Caco-2 (cell line): ENCODE data around the gene PID1. TPM values are rescaled to one million over a fixed set of nuclear protein-coding genes. Genes with fewer than 3 reads are reported as not detected.
"Not testable (repeated sequence)": the region's sequence is repeated elsewhere in the genome, so short reads cannot be mapped to it uniquely, and the experiment has no call there.

ENCODE experiments used
- BruUV-seq: library from RNA; stranded (reverse); fragments of 400-500 nt; replicated peaks from 2 replicates; lab custom pipeline; 2021; lab: Mats Ljungman, UMichigan
- CTCF ChIA-PET: fragments of 300-600 bp; sonication (Branson Sonifier 250); formaldehyde crosslinking; loops from one replicate; lab custom pipeline; 2022; ENCODE audit warnings: antibody characterized with exemption; lab: Charles Lee
- POLR2A ChIA-PET: fragments of 300-600 bp; sonication (Branson Sonifier 250); formaldehyde crosslinking; loops from one replicate; lab custom pipeline; 2022; ENCODE audit warnings: antibody characterized with exemption; lab: Charles Lee
- DNase-seq, 2 experiments: peaks; one replicate each; pipeline versions ENCODE4 v3.0.0 to v3.0.0-alpha.2; 2020 to 2022
- H3K27me3 ChIP-seq: replicated peaks from 2 replicates; pipeline ENCODE4 v1.6.0; 2011; ENCODE audit warnings: low read length; ENCODE audit not compliant: control insufficient read depth, insufficient read depth
- H3K36me3 ChIP-seq: 2 replicates; pipeline ENCODE4 v1.5.1; 2011; ENCODE audit warnings: low read length; ENCODE audit not compliant: control insufficient read depth, insufficient read depth
- H3K4me1 ChIP-seq: fragments of 250-450 bp; sonication (Bioruptor Pico); 2 replicates; pipeline ENCODE4 v1.5.1; 2020; ENCODE audit warnings: mild to moderate bottlenecking
- H3K4me3 ChIP-seq: 2 replicates; pipeline ENCODE4 v1.5.1; 2011; ENCODE audit warnings: low read depth, mild to moderate bottlenecking, control low read depth, low read length
- H3K9me3 ChIP-seq: fragments of 250-450 bp; sonication (Bioruptor Pico); 2 replicates; pipeline ENCODE4 v1.5.1; 2020; ENCODE audit warnings: mild to moderate bottlenecking, moderate library complexity
- H3K27ac Mint-ChIP-seq: one replicate; pipeline ENCODE4 v1.8.0; 2022; ENCODE audit warnings: mixed read lengths; ENCODE audit not compliant: unreplicated experiment
- H3K27me3 Mint-ChIP-seq: one replicate; pipeline ENCODE4 v1.8.0; 2022; ENCODE audit warnings: mixed read lengths; ENCODE audit not compliant: insufficient read depth, unreplicated experiment
- H3K36me3 Mint-ChIP-seq: one replicate; pipeline ENCODE4 v1.8.0; 2022; ENCODE audit warnings: mild to moderate bottlenecking, mixed read lengths; ENCODE audit not compliant: insufficient read depth, unreplicated experiment
- H3K4me1 Mint-ChIP-seq: one replicate; pipeline ENCODE4 v1.8.0; 2022; ENCODE audit warnings: low read depth, mixed read lengths; ENCODE audit not compliant: unreplicated experiment
- H3K4me3 Mint-ChIP-seq: one replicate; pipeline ENCODE4 v1.8.0; 2022; ENCODE audit warnings: mild to moderate bottlenecking, moderate library complexity, mixed read lengths; ENCODE audit not compliant: unreplicated experiment
- H3K9me3 Mint-ChIP-seq: one replicate; pipeline ENCODE4 v1.8.0; 2022; ENCODE audit warnings: mixed read lengths; ENCODE audit not compliant: unreplicated experiment
- CTCF ChIP-seq, 2 experiments: fragments of 200-600 bp in 1 of 2; IDR thresholded peaks; 1 replicate in 1 of 2; 2 replicates in 1 of 2; pipeline versions ENCODE4 v1.5.1 to v1.8.0; 2011 to 2022; ENCODE audit warnings: antibody characterized with exemption in 1 of 2, control low read depth in 1 of 2, inconsistent platforms in 1 of 2, low read depth in 1 of 2, low read length in 1 of 2, mild to moderate bottlenecking in 1 of 2, moderate library complexity in 1 of 2; ENCODE audit not compliant: insufficient read depth in 1 of 2, severe bottlenecking in 1 of 2, unreplicated experiment in 1 of 2
- intact Hi-C: fragments of 100-400 bp; cut with micrococcal nuclease; formaldehyde crosslinking; loops from one replicate; pipeline ENCODE4 v1.10.0; 2022; ENCODE audit not compliant: unreplicated experiment
- total RNA-seq: library from RNA; stranded (reverse); gene quantifications from 2 replicates; pipeline ENCODE4 v1.2.3, GENCODE V29; 2022

Gene PID1
- total RNA-seq, 1 experiment from 2014 or later, result 9.8 TPM

- H3K36me3 Mint-ChIP-seq, result no peaks in the 10 kb centered on the region
- H3K27me3 Mint-ChIP-seq, result no peaks in the 10 kb centered on the region
- Histone ChIP-seq H3K4me1 (no peaks in the 10 kb centered on the region), H3K9me3 (no peaks in the 10 kb centered on the region), H3K27me3 (no peaks in the 10 kb centered on the region), H3K36me3 (no peaks in the 10 kb centered on the region), H3K4me3 (no peak overlapping the region)
- no peak overlapping the region for H3K27ac Mint-ChIP-seq
- H3K4me3 Mint-ChIP-seq, result no peak overlapping the region
- BruUV-seq, result no TSS peak
- TF ChIP-seq CTCF (IDR thresholded peaks at IDR 0.05; ENCODE audit: insufficient read depth in 1 of 2, low read depth in 1 of 2, low read length in 1 of 2, severe bottlenecking in 1 of 2, unreplicated experiment in 1 of 2), result no peak
- intact Hi-C loops, result no loop called here
- peaks cover 2% of the 10 kb centered on the region for H3K9me3 Mint-ChIP-seq
- CTCF ChIA-PET, result no interaction called here
- no peaks in the 10 kb centered on the region for H3K4me1 Mint-ChIP-seq
- POLR2A ChIA-PET, result no interaction called here
- DNase-seq, result no peak
These were observed 189.7 kb downstream of the PID1 start for GRCh38 chr2:229081411-229081810.

GRCh38 chr2:229080172-229080571 is 190.9 kb downstream of the PID1 start:
- Mint-ChIP-seq H3K4me3 (no peak overlapping the region), H3K27ac (no peak overlapping the region), H3K27me3 (no peaks in the 10 kb centered on the region), H3K9me3 (peaks cover 14% of the 10 kb centered on the region), H3K36me3 (peaks cover 6% of the 10 kb centered on the region), H3K4me1 (no peaks in the 10 kb centered on the region)
- no peaks in the 10 kb centered on the region for H3K4me1 ChIP-seq
- DNase-seq, result no peak
- ChIA-PET CTCF (no interaction called here), POLR2A (no interaction called here)
- H3K36me3 ChIP-seq, result no peaks in the 10 kb centered on the region
- no TSS peak for BruUV-seq
- no peaks in the 10 kb centered on the region for H3K9me3 ChIP-seq
- intact Hi-C loops, result no loop called here
- no peaks in the 10 kb centered on the region for H3K27me3 ChIP-seq
- TF ChIP-seq CTCF (IDR thresholded peaks at IDR 0.05; ENCODE audit: insufficient read depth in 1 of 2, low read depth in 1 of 2, low read length in 1 of 2, severe bottlenecking in 1 of 2, unreplicated experiment in 1 of 2), result no peak
- H3K4me3 ChIP-seq, result no peak overlapping the region

DNA sequence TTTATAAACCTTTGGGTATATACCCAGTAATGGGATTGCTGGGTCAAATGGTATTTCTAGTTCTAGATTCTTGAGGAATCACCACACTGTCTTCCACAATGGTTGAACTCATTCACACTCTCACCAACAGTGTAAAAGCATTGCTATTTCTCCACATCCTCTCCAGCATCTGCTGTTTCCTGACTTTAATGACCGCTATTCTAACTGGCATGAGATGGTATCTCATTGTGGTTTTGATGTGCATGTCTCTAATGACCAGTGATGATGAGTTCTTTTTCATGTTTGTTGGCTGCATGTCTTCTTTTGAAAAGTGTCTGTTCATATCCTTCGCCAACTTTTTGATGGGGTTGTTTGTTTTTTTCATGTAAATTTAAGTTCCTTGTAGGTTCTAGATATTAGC is 194.2 kb downstream of the PID1 start:
- intact Hi-C loops, H3K27me3 Mint-ChIP-seq, BruUV-seq, H3K36me3 Mint-ChIP-seq, H3K4me1 ChIP-seq, H3K4me3 ChIP-seq, H3K27me3 ChIP-seq, POLR2A ChIA-PET, H3K27ac Mint-ChIP-seq, H3K9me3 ChIP-seq, H3K4me1 Mint-ChIP-seq, H3K36me3 ChIP-seq, DNase-seq, CTCF ChIA-PET, H3K4me3 Mint-ChIP-seq: not testable (repeated sequence)
- peaks cover 14% of the 10 kb centered on the region for H3K9me3 Mint-ChIP-seq

- peaks cover 6% of the 10 kb centered on the region for H3K36me3 Mint-ChIP-seq
- H3K9me3 Mint-ChIP-seq, result peaks cover 14% of the 10 kb centered on the region
- H3K27me3 ChIP-seq, result no peaks in the 10 kb centered on the region
- no peaks in the 10 kb centered on the region for H3K36me3 ChIP-seq
- H3K27ac Mint-ChIP-seq, result no peak overlapping the region
- no peak for TF ChIP-seq CTCF (IDR thresholded peaks at IDR 0.05; ENCODE audit: insufficient read depth in 1 of 2, low read depth in 1 of 2, low read length in 1 of 2, severe bottlenecking in 1 of 2, unreplicated experiment in 1 of 2)
- no peak overlapping the region for H3K4me3 Mint-ChIP-seq
- ChIA-PET POLR2A (no interaction called here), CTCF (no interaction called here)
- no TSS peak for BruUV-seq
- no peaks in the 10 kb centered on the region for H3K27me3 Mint-ChIP-seq
- DNase-seq, result no peak
- H3K9me3 ChIP-seq, result no peaks in the 10 kb centered on the region
- no peaks in the 10 kb centered on the region for H3K4me1 ChIP-seq
- no peak overlapping the region for H3K4me3 ChIP-seq
- intact Hi-C loops, result no loop called here
- no peaks in the 10 kb centered on the region for H3K4me1 Mint-ChIP-seq
These were observed 197.2 kb downstream of the PID1 start for GRCh38 chr2:229073935-229074334.
